ENCODE measurements around the gene TBCK. TPM values are rescaled to one million over a fixed set of nuclear protein-coding genes. Genes with fewer than 3 reads are reported as not detected.
A peak's percentile ranks its signal among the peaks of the same experiment; 100 is the strongest.

The TBCK gene
- total RNA-seq, 1 donor: 68.8 TPM

DNA sequence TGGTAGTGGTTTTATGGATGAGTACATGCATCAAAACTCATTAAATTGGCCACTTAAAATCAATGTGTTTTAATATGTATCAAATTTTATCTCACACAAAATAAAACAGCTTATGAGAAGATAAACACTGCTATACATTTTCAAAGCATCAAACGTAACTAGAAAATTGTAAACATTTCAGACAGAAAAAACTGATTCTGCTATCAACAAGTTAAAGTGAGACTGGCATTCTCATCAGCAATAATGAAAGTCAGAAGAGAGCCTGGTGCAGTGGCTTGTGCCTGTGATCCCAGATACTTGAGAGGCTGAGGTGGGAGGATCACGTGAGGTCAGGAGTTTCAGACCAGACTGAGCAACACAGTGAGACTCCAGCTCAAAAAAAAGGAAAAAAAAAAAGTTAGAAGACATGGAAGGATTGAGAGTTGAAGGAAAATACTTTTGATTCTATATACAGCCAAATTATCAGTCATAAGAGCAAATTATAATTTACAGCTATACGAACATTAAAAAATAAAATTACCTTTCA, 2.9 kb downstream of the TBCK start:
- peaks cover 7% of the 10 kb centered on the region for H3K36me3 ChIP-seq (ENCODE audit: insufficient read depth, low read length)
- H3K27ac ChIP-seq (ENCODE audit: low read depth, low read length): peak overlapping the region; percentile 61
- TF ChIP-seq, protein P1, sequence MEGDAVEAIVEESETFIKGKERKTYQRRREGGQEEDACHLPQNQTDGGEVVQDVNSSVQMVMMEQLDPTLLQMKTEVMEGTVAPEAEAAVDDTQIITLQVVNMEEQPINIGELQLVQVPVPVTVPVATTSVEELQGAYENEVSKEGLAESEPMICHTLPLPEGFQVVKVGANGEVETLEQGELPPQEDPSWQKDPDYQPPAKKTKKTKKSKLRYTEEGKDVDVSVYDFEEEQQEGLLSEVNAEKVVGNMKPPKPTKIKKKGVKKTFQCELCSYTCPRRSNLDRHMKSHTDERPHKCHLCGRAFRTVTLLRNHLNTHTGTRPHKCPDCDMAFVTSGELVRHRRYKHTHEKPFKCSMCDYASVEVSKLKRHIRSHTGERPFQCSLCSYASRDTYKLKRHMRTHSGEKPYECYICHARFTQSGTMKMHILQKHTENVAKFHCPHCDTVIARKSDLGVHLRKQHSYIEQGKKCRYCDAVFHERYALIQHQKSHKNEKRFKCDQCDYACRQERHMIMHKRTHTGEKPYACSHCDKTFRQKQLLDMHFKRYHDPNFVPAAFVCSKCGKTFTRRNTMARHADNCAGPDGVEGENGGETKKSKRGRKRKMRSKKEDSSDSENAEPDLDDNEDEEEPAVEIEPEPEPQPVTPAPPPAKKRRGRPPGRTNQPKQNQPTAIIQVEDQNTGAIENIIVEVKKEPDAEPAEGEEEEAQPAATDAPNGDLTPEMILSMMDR (IDR thresholded peaks at IDR 0.05; ENCODE audit: extremely low read depth, low read depth, low read length): no peak
- H2AFZ ChIP-seq (ENCODE audit: low read length): no peak overlapping the region
- peaks cover 81% of the 10 kb centered on the region for H3K79me2 ChIP-seq (ENCODE audit: insufficient read depth, low read length)
- H3K4me1 ChIP-seq (ENCODE audit: insufficient read depth, low read length): peaks cover 56% of the 10 kb centered on the region
- H4K20me1 ChIP-seq (ENCODE audit: insufficient read depth, low read length): no peaks in the 10 kb centered on the region
- H3K27me3 ChIP-seq (ENCODE audit: insufficient read depth, low read length): no peaks in the 10 kb centered on the region
- H3K9me3 ChIP-seq (ENCODE audit: low read depth, low read length): no peaks in the 10 kb centered on the region
- no peak for DNase-seq (ENCODE audit: insufficient read length, low spot score, missing footprints)
- H3K4me3 ChIP-seq (ENCODE audit: insufficient read depth, low read length): no peak overlapping the region
- peak overlapping the region; percentile 78 for H3K4me2 ChIP-seq (ENCODE audit: insufficient read depth, low read length)

DNA sequence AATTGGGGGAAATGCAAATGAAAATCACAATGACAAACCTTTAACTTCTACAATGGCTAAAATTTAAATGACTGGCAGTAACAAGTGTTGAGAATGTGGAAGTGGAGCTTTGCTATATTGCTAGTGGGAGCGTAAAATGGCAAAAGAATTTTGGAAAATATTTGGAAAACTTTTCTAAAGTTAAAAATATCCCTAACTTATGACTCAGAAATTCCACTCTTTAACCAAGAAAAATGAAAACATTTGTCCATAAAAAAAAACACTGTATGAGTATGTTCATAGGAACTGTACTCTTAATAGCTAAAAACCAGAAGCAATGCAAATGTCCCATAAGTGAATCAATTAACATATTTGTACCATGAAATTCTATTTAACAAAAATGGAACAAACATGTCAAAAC, 3.6 kb downstream of the TBCK start:
- Histone ChIP-seq H3K4me1 (ENCODE audit: insufficient read depth, low read length) (peaks cover 49% of the 10 kb centered on the region), H3K79me2 (ENCODE audit: insufficient read depth, low read length) (peaks cover 74% of the 10 kb centered on the region), H3K27ac (ENCODE audit: low read depth, low read length) (peak overlapping the region; percentile 61), H3K9me3 (ENCODE audit: low read depth, low read length) (no peaks in the 10 kb centered on the region), H3K4me3 (ENCODE audit: insufficient read depth, low read length) (peak overlapping the region; percentile 43), H3K27me3 (ENCODE audit: insufficient read depth, low read length) (no peaks in the 10 kb centered on the region), H4K20me1 (ENCODE audit: insufficient read depth, low read length) (no peaks in the 10 kb centered on the region), H3K36me3 (ENCODE audit: insufficient read depth, low read length) (peaks cover 9% of the 10 kb centered on the region), H2AFZ (ENCODE audit: low read length) (no peak overlapping the region), H3K4me2 (ENCODE audit: insufficient read depth, low read length) (peak overlapping the region; percentile 78)
- no peak for DNase-seq (ENCODE audit: insufficient read length, low spot score, missing footprints)
- TF ChIP-seq, protein P1 (IDR thresholded peaks at IDR 0.05; ENCODE audit: extremely low read depth, low read depth, low read length): no peak

DNA sequence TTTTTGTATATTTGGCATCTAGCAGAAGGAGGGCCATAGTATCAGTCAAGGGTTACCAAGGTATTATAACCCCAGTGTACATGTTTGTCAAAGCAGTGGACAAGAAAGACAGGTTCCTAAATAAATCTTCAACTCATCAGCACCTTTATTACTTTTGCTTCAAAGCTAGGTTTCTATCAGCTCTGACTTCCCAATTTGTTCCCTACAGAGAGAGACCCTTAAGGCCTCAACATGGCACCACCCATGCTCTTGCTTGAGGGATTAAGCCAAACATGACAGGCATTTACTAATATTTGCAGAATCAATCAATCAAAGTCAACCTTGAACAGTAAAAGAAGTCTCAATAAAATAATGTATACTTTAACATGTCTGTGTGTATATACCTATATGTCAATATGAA, 9.4 kb downstream of the TBCK start:
- TF ChIP-seq, protein P1 (IDR thresholded peaks at IDR 0.05; ENCODE audit: extremely low read depth, low read depth, low read length): no peak
- no peaks in the 10 kb centered on the region for H3K27me3 ChIP-seq (ENCODE audit: insufficient read depth, low read length)
- no peak overlapping the region for H3K27ac ChIP-seq (ENCODE audit: low read depth, low read length)
- no peak overlapping the region for H3K4me3 ChIP-seq (ENCODE audit: insufficient read depth, low read length)
- peaks cover 14% of the 10 kb centered on the region for H3K36me3 ChIP-seq (ENCODE audit: insufficient read depth, low read length)
- peaks cover 37% of the 10 kb centered on the region for H3K79me2 ChIP-seq (ENCODE audit: insufficient read depth, low read length)
- no peaks in the 10 kb centered on the region for H4K20me1 ChIP-seq (ENCODE audit: insufficient read depth, low read length)
- peaks cover 21% of the 10 kb centered on the region for H3K4me1 ChIP-seq (ENCODE audit: insufficient read depth, low read length)
- H3K4me2 ChIP-seq (ENCODE audit: insufficient read depth, low read length): no peak overlapping the region
- H2AFZ ChIP-seq (ENCODE audit: low read length): no peak overlapping the region
- no peaks in the 10 kb centered on the region for H3K9me3 ChIP-seq (ENCODE audit: low read depth, low read length)
- no peak for DNase-seq (ENCODE audit: insufficient read length, low spot score, missing footprints)

DNA sequence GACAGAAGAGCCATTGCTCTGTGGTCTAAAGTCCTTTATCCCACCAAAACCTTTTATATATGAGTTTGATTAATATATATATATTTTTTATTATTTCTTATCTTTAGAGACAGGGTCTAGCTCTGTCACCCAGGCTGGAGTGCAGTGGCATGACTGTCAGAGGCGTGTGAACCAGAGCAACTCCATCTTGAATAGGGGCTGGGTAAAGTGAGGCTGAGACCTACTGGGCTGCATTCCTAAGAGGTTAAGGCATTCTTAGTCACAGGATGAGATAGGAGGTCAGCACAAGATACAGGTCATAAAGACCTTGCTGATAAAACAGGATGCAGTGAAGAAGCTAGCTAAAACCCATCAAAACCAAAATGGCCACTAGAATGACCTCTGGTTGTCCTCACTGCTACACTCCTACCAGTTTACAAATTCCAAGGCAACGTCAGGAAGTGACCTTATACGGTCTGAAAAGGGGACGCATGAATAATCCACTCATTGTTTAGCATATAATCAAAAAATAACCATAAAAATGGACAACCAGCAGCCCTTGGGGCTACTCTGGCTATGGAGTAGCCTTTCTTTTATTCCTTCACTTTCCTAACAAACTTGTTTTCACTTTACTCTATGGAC, 10.5 kb downstream of the TBCK start:
- peaks cover 29% of the 10 kb centered on the region for H3K79me2 ChIP-seq (ENCODE audit: insufficient read depth, low read length)
- H3K9me3 ChIP-seq (ENCODE audit: low read depth, low read length): no peaks in the 10 kb centered on the region
- no peak overlapping the region for H3K27ac ChIP-seq (ENCODE audit: low read depth, low read length)
- H4K20me1 ChIP-seq (ENCODE audit: insufficient read depth, low read length): no peaks in the 10 kb centered on the region
- H3K4me1 ChIP-seq (ENCODE audit: insufficient read depth, low read length): peaks cover 17% of the 10 kb centered on the region
- no peak overlapping the region for H2AFZ ChIP-seq (ENCODE audit: low read length)
- DNase-seq (ENCODE audit: insufficient read length, low spot score, missing footprints): no peak
- TF ChIP-seq, protein P1 (IDR thresholded peaks at IDR 0.05; ENCODE audit: extremely low read depth, low read depth, low read length): no peak
- H3K27me3 ChIP-seq (ENCODE audit: insufficient read depth, low read length): no peaks in the 10 kb centered on the region
- H3K4me3 ChIP-seq (ENCODE audit: insufficient read depth, low read length): no peak overlapping the region
- no peak overlapping the region for H3K4me2 ChIP-seq (ENCODE audit: insufficient read depth, low read length)
- peaks cover 14% of the 10 kb centered on the region for H3K36me3 ChIP-seq (ENCODE audit: insufficient read depth, low read length)

All from osteoblast (primary cell).